ENCODE data around the gene SERAC1. TPM values are rescaled to one million over a fixed set of nuclear protein-coding genes. Genes with fewer than 3 reads are reported as not detected.

SERAC1 gene
- total RNA-seq, 1 donor = 33.7 TPM

GRCh38 chr6:158161566-158162254, 6.4 kb downstream of the SERAC1 start:
- Histone ChIP-seq H3K4me2 (ENCODE audit: insufficient read depth, low read length) (no peak overlapping the region), H3K27me3 (ENCODE audit: insufficient read depth, low read length) (no peaks in the 10 kb centered on the region), H3K4me3 (ENCODE audit: insufficient read depth, low read length) (no peak overlapping the region), H4K20me1 (ENCODE audit: insufficient read depth, low read length) (peaks cover 18% of the 10 kb centered on the region), H3K36me3 (ENCODE audit: insufficient read depth, low read length) (peaks cover 19% of the 10 kb centered on the region), H3K79me2 (ENCODE audit: insufficient read depth, low read length) (peaks cover 72% of the 10 kb centered on the region), H3K27ac (ENCODE audit: low read depth, low read length) (peak overlapping the region; percentile 64), H2AFZ (ENCODE audit: low read length) (no peak overlapping the region), H3K9me3 (ENCODE audit: low read depth, low read length) (no peaks in the 10 kb centered on the region), H3K4me1 (ENCODE audit: insufficient read depth, low read length) (peaks cover 31% of the 10 kb centered on the region)
- TF ChIP-seq CTCF (IDR thresholded peaks at IDR 0.05; ENCODE audit: extremely low read depth, low read depth, low read length) = no peak
- no peak for DNase-seq (ENCODE audit: insufficient read length, low spot score, missing footprints)

GRCh38 chr6:158160932-158161539, 7.0 kb downstream of the SERAC1 start:
- Histone ChIP-seq H3K4me3 (ENCODE audit: insufficient read depth, low read length) (no peak overlapping the region), H3K4me2 (ENCODE audit: insufficient read depth, low read length) (peak overlapping the region; percentile 14), H3K79me2 (ENCODE audit: insufficient read depth, low read length) (peaks cover 69% of the 10 kb centered on the region), H4K20me1 (ENCODE audit: insufficient read depth, low read length) (peaks cover 18% of the 10 kb centered on the region), H3K27ac (ENCODE audit: low read depth, low read length) (peak overlapping the region; percentile 64), H3K36me3 (ENCODE audit: insufficient read depth, low read length) (peaks cover 23% of the 10 kb centered on the region), H3K27me3 (ENCODE audit: insufficient read depth, low read length) (no peaks in the 10 kb centered on the region), H3K9me3 (ENCODE audit: low read depth, low read length) (no peaks in the 10 kb centered on the region), H2AFZ (ENCODE audit: low read length) (no peak overlapping the region), H3K4me1 (ENCODE audit: insufficient read depth, low read length) (peaks cover 24% of the 10 kb centered on the region)
- DNase-seq (ENCODE audit: insufficient read length, low spot score, missing footprints) = no peak
- TF ChIP-seq CTCF (IDR thresholded peaks at IDR 0.05; ENCODE audit: extremely low read depth, low read depth, low read length) = no peak

GRCh38 chr6:158158748-158159147, 9.3 kb downstream of the SERAC1 start:
- peaks cover 40% of the 10 kb centered on the region for H3K36me3 ChIP-seq (ENCODE audit: insufficient read depth, low read length)
- no peaks in the 10 kb centered on the region for H3K27me3 ChIP-seq (ENCODE audit: insufficient read depth, low read length)
- no peak for DNase-seq (ENCODE audit: insufficient read length, low spot score, missing footprints)
- no peak overlapping the region for H2AFZ ChIP-seq (ENCODE audit: low read length)
- H3K27ac ChIP-seq (ENCODE audit: low read depth, low read length) = no peak overlapping the region
- no peak overlapping the region for H3K4me2 ChIP-seq (ENCODE audit: insufficient read depth, low read length)
- H4K20me1 ChIP-seq (ENCODE audit: insufficient read depth, low read length) = peaks cover 18% of the 10 kb centered on the region
- H3K4me3 ChIP-seq (ENCODE audit: insufficient read depth, low read length) = no peak overlapping the region
- no peaks in the 10 kb centered on the region for H3K9me3 ChIP-seq (ENCODE audit: low read depth, low read length)
- no peak for TF ChIP-seq CTCF (IDR thresholded peaks at IDR 0.05; ENCODE audit: extremely low read depth, low read depth, low read length)
- H3K79me2 ChIP-seq (ENCODE audit: insufficient read depth, low read length) = peaks cover 53% of the 10 kb centered on the region
- H3K4me1 ChIP-seq (ENCODE audit: insufficient read depth, low read length) = peaks cover 23% of the 10 kb centered on the region

- Histone ChIP-seq H3K4me3 (ENCODE audit: insufficient read depth, low read length) (no peak overlapping the region), H3K9me3 (ENCODE audit: low read depth, low read length) (no peaks in the 10 kb centered on the region), H3K36me3 (ENCODE audit: insufficient read depth, low read length) (peaks cover 40% of the 10 kb centered on the region), H3K27ac (ENCODE audit: low read depth, low read length) (no peak overlapping the region), H4K20me1 (ENCODE audit: insufficient read depth, low read length) (peaks cover 18% of the 10 kb centered on the region), H3K4me2 (ENCODE audit: insufficient read depth, low read length) (no peak overlapping the region), H3K4me1 (ENCODE audit: insufficient read depth, low read length) (peaks cover 23% of the 10 kb centered on the region), H2AFZ (ENCODE audit: low read length) (no peak overlapping the region), H3K79me2 (ENCODE audit: insufficient read depth, low read length) (peaks cover 48% of the 10 kb centered on the region), H3K27me3 (ENCODE audit: insufficient read depth, low read length) (no peaks in the 10 kb centered on the region)
- peak; percentile 55 for DNase-seq (ENCODE audit: insufficient read length, low spot score, missing footprints)
- no peak for TF ChIP-seq CTCF (IDR thresholded peaks at IDR 0.05; ENCODE audit: extremely low read depth, low read depth, low read length)
Observed at GRCh38 chr6:158158123-158158522, 9.9 kb downstream of the SERAC1 start.
